SH-SY5Y (cell line): ENCODE results near the gene OR14C36.

Experiments used
- GATA2 ChIP-seq: IDR thresholded peaks from 2 replicates; pipeline ENCODE4 v1.6.1; 2011; ENCODE audit warnings: mild to moderate bottlenecking, low read depth, low read length
- GATA3 ChIP-seq: IDR thresholded peaks from 2 replicates; pipeline ENCODE4 v1.6.1; 2011; ENCODE audit warnings: low read depth, mild to moderate bottlenecking, low read length, moderate library complexity

GRCh38 chr1:248366609-248367008 lies 18.0 kb downstream of the OR14C36 start:
- no peak for TF ChIP-seq GATA3
- TF ChIP-seq GATA2, result no peak
